ENCODE results near the gene WASHC4. TPM values are rescaled to one million over a fixed set of nuclear protein-coding genes. Genes with fewer than 3 reads are reported as not detected.

WASHC4 gene
- polyA plus RNA-seq, 1 of the 3 experiments (the other 2 are of a cell fraction): 11.2 TPM

GRCh38 chr12:105170139-105170538, 62.6 kb downstream of the WASHC4 start:
- Histone ChIP-seq H3K9me3 (no peaks in the 10 kb centered on the region), H3K79me2 (ENCODE audit: insufficient read depth) (no peaks in the 10 kb centered on the region), H3K9ac (no peak overlapping the region), H4K20me1 (ENCODE audit: insufficient read depth) (no peaks in the 10 kb centered on the region), H3K27ac (ENCODE audit: low read depth in 2 of 2, low read length in 1 of 2) (peak overlapping the region in 1 of 2 experiments; percentile 11; a peak in 1 of 4 replicates), H3K27me3 (ENCODE audit: insufficient read depth) (no peaks in the 10 kb centered on the region), H3F3A (replicated peaks; ENCODE audit: insufficient read depth) (peaks cover 67% of the 10 kb centered on the region), H3K4me2 (no peak overlapping the region), H2AFZ (ENCODE audit: low read depth) (no peak overlapping the region), H3K9me2 (no peaks in the 10 kb centered on the region), H3K4me1 (ENCODE audit: control insufficient read depth in 1 of 2, insufficient read depth in 2 of 2, low read depth in 1 of 2, low read length in 1 of 2) (no peaks in the 10 kb centered on the region), H3K4me3 (ENCODE audit: low read depth in 2 of 2, low read length in 1 of 2) (no peak overlapping the region), H3K36me3 (replicated peaks in 1 of 2; ENCODE audit: control insufficient read depth in 1 of 2, insufficient read depth in 2 of 2, low read length in 1 of 2) (peaks cover 69 to 93% of the 10 kb centered on the region in 2 experiments)
- TF ChIP-seq RAD21 (IDR thresholded peaks at IDR 0.05; ENCODE audit: low read length): no peak
- TF ChIP-seq NRF1 (IDR thresholded peaks at IDR 0.05; ENCODE audit: low read depth, low read length): no peak
- TF ChIP-seq ELF1 (IDR thresholded peaks at IDR 0.05): no peak
- TF ChIP-seq GATA2 (CRISPR knock-in tag; IDR thresholded peaks at IDR 0.05): no peak
- no peak for TF ChIP-seq TCF12 (IDR thresholded peaks at IDR 0.05)
- no peak for TF ChIP-seq SIN3A (IDR thresholded peaks at IDR 0.05; ENCODE audit: borderline replicate concordance, low read depth, low read length)
- no peak for TF ChIP-seq POLR2AphosphoS5 (IDR thresholded peaks at IDR 0.05; ENCODE audit: low read depth, low read length)
- TF ChIP-seq YY1 (IDR thresholded peaks at IDR 0.05; ENCODE audit: low read depth): no peak
- no peak for TF ChIP-seq FOXJ3 (CRISPR knock-in tag; IDR thresholded peaks at IDR 0.05)
- no peak for TF ChIP-seq CTCF (IDR thresholded peaks at IDR 0.05)
- DNase-seq: no peak
- POLR2A ChIA-PET: no interaction called here
- 98% methylated on average over 3 of the region's 3 CpGs for WGBS (ENCODE audit: low lambda C conversion rate)
- CTCF ChIA-PET: no interaction called here

- no peaks in the 10 kb centered on the region for H4K20me1 ChIP-seq (ENCODE audit: insufficient read depth)
- DNase-seq: no peak
- H3K36me3 ChIP-seq (replicated peaks in 1 of 2; ENCODE audit: control insufficient read depth in 1 of 2, insufficient read depth in 2 of 2, low read length in 1 of 2): peaks cover 72 to 94% of the 10 kb centered on the region in 2 experiments
- H3F3A ChIP-seq (replicated peaks; ENCODE audit: insufficient read depth): peaks cover 73% of the 10 kb centered on the region
- H2AFZ ChIP-seq (ENCODE audit: low read depth): no peak overlapping the region
- H3K4me3 ChIP-seq (ENCODE audit: low read depth in 2 of 2, low read length in 1 of 2): no peak overlapping the region
- no peaks in the 10 kb centered on the region for H3K79me2 ChIP-seq (ENCODE audit: insufficient read depth)
- no peak overlapping the region for H3K4me2 ChIP-seq
- H3K27me3 ChIP-seq (ENCODE audit: insufficient read depth): no peaks in the 10 kb centered on the region
- peak overlapping the region in 1 of 2 experiments; percentile 3; a peak in 1 of 4 replicates for H3K27ac ChIP-seq (ENCODE audit: low read depth in 2 of 2, low read length in 1 of 2)
- H3K4me1 ChIP-seq (ENCODE audit: control insufficient read depth in 1 of 2, insufficient read depth in 2 of 2, low read depth in 1 of 2, low read length in 1 of 2): no peaks in the 10 kb centered on the region
- POLR2A ChIA-PET: no interaction called here
- TF ChIP-seq GABPA (IDR thresholded peaks at IDR 0.05; ENCODE audit: low read depth) (no peak), CHD2 (IDR thresholded peaks at IDR 0.05; ENCODE audit: low read length, partially characterized antibody) (no peak), JUND (IDR thresholded peaks at IDR 0.05) (no peak), RXRA (IDR thresholded peaks at IDR 0.05; ENCODE audit: borderline replicate concordance, low read depth) (no peak), FOXJ3 (CRISPR knock-in tag; IDR thresholded peaks at IDR 0.05) (no peak), ELF1 (IDR thresholded peaks at IDR 0.05) (no peak), MXI1 (IDR thresholded peaks at IDR 0.05; ENCODE audit: low read depth, low read length) (no peak), RCOR1 (IDR thresholded peaks at IDR 0.05; ENCODE audit: low read length) (no peak), POLR2AphosphoS5 (IDR thresholded peaks at IDR 0.05; ENCODE audit: low read depth, low read length) (no peak; the same call in 1 of the 2 replicates), TEAD4 (IDR thresholded peaks at IDR 0.05; ENCODE audit: borderline replicate concordance, insufficient read depth) (no peak), EP300 (IDR thresholded peaks at IDR 0.05; ENCODE audit: borderline replicate concordance in 1 of 2, low read depth in 1 of 2, low read length in 1 of 2) (no peak), RFX5 (IDR thresholded peaks at IDR 0.05; ENCODE audit: low read length) (no peak), GATA2 (CRISPR knock-in tag; IDR thresholded peaks at IDR 0.05) (no peak), ZBTB33 (IDR thresholded peaks at IDR 0.05; ENCODE audit: borderline replicate concordance, low read depth) (no peak)
- TF ChIP-seq, protein P1, sequence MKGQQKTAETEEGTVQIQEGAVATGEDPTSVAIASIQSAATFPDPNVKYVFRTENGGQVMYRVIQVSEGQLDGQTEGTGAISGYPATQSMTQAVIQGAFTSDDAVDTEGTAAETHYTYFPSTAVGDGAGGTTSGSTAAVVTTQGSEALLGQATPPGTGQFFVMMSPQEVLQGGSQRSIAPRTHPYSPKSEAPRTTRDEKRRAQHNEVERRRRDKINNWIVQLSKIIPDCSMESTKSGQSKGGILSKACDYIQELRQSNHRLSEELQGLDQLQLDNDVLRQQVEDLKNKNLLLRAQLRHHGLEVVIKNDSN (IDR thresholded peaks at IDR 0.05; ENCODE audit: borderline replicate concordance, low read depth): no peak
- TF ChIP-seq, protein P2, sequence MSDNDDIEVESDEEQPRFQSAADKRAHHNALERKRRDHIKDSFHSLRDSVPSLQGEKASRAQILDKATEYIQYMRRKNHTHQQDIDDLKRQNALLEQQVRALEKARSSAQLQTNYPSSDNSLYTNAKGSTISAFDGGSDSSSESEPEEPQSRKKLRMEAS (IDR thresholded peaks at IDR 0.05; ENCODE audit: low read depth): no peak
- TF ChIP-seq, protein P3, sequence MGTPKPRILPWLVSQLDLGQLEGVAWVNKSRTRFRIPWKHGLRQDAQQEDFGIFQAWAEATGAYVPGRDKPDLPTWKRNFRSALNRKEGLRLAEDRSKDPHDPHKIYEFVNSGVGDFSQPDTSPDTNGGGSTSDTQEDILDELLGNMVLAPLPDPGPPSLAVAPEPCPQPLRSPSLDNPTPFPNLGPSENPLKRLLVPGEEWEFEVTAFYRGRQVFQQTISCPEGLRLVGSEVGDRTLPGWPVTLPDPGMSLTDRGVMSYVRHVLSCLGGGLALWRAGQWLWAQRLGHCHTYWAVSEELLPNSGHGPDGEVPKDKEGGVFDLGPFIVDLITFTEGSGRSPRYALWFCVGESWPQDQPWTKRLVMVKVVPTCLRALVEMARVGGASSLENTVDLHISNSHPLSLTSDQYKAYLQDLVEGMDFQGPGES (IDR thresholded peaks at IDR 0.05; ENCODE audit: low read depth, low read length): no peak
- WGBS (ENCODE audit: low lambda C conversion rate): 94% methylated on average over 6 of the region's 6 CpGs
- H3K9ac ChIP-seq: no peak overlapping the region
- no peaks in the 10 kb centered on the region for H3K9me3 ChIP-seq
- no peaks in the 10 kb centered on the region for H3K9me2 ChIP-seq
- CTCF ChIA-PET: interaction anchor here (0.8 to 1.1 kb wide), 2 partner anchors 187 to 212 kb away, joined by 3 read pairs; no protein-coding TSS in a partner anchor
These were observed 64.3 kb downstream of the WASHC4 start for GRCh38 chr12:105171691-105172436.

All from SK-N-SH (cell line).